KOPT-K1 (cell line): ENCODE results near the gene WWP2.
"Not testable (repeated sequence)": the region's sequence is repeated elsewhere in the genome, so short reads cannot be mapped to it uniquely, and the experiment has no call there.

Source experiments
- H3K27ac ChIP-seq: fragments of 200-600 bp; sonication (generic); 2 replicates; pipeline ENCODE4 v1.5.1; 2016; ENCODE audit warnings: antibody characterized with exemption, mild to moderate bottlenecking, low read depth, low read length; ENCODE audit not compliant: poor library complexity, severe bottlenecking
- H3K36me3 ChIP-seq: fragments of 200-600 bp; sonication (generic); 2 replicates; pipeline ENCODE4 v1.5.1; 2017; ENCODE audit warnings: antibody characterized with exemption, mild to moderate bottlenecking, low read length, moderate library complexity; ENCODE audit not compliant: insufficient read depth
- H3K9me3 ChIP-seq: fragments of 200-600 bp; sonication (generic); 2 replicates; pipeline ENCODE4 v1.5.1; 2017; ENCODE audit warnings: antibody characterized with exemption, low read length, mild to moderate bottlenecking; ENCODE audit not compliant: insufficient read depth, poor library complexity, severe bottlenecking

Gene WWP2

DNA sequence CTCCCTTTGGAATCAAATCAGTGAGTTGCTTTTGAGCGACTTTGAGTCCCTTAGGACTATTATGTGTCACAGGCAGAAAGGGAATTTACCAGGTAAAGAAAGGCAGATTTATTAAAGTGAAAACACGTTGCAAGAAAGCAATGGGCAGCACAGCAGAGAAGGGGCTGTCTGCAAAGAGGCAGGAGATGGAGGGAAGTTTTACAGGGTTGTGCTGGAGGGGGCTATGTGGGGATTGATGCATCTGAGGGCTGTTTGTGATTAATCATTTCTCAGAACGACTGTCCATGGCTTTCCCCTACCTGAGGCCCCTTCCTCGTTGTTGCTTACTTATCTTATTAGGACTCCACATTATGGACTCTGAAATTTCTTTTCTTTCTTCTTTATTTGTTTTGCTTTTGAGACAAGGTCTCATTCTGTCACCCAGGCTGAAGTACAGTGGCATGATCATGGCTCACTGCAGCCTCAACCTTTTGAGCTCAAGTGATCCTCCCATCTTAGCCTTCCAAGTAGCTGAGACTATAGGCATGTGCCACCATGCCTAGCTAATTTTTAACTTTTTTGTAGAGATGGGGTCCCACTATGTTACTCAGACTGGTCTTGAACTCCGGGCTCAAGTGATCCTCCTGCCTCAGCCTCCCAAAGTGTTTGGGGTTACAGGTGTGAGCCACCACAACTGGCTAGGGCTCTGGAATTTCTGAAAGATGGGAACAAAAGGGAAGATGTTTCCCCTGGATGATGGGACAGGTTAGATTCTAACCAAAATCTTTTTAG lies 5.5 kb downstream of the WWP2 start:
- Histone ChIP-seq H3K27ac (no peak overlapping the region), H3K36me3 (no peaks in the 10 kb centered on the region), H3K9me3 (no peaks in the 10 kb centered on the region)

DNA sequence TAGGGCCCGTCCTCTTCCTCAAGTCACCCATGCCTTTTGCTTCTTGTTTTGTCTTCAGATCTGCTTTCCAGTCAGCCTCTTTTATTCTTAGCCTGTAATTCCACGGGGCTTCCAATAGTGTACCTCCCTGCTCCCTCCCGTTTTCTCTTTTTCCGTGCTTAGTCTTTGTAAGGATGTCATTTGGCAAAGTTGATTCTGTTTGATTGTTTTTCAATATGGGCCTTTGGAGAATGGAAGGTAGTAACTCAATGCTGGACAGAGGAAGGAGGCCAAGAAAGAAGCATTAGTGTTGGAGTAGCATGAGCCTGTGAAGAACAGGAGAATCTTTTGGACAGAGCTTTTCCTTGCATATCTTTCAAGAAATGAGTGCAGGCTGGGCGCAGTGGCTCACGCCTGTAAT lies 6.5 kb downstream of the WWP2 start:
- no peaks in the 10 kb centered on the region for H3K36me3 ChIP-seq

DNA sequence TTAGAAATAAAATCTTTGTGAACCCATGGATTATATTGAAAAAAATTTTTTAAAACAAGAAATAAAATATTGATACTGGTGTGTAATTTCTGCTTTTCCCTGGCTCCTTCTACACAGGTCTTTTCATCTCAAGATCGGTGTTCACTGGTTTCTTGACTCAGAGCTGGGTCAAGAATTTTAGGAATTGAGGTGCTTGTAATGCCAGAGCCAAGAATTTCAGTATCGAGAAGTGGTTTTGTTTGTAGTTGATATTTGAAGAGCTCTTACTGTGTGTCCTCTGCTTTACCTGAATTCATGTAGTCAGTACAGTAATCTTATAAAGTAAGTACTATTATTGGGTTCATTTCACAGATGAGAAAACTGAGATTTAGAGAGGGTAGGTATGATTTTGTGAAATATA lies 7.3 kb downstream of the WWP2 start:
- Histone ChIP-seq H3K27ac (no peak overlapping the region), H3K36me3 (no peaks in the 10 kb centered on the region), H3K9me3 (no peaks in the 10 kb centered on the region)

More for the DNA sequence above, 6.5 kb downstream of the WWP2 start:
- H3K27ac ChIP-seq = no peak overlapping the region
- H3K9me3 ChIP-seq = no peaks in the 10 kb centered on the region

DNA sequence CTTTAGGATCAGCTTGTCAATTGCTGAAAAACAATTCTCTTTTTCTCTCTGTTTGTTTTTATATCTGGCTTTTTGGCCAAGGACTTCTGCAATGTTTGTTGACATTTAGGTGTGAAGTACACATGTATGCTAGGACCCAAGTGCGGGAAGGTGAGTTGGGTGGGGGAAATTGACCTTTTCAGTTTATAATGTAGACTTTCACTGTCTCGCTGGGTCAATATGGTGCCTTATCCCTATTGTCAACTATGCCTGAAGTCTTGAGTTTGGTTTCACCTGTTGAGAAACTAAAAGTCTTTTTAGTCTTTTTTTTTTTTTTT lies 9.5 kb downstream of the WWP2 start:
- H3K36me3 ChIP-seq = no peaks in the 10 kb centered on the region; the same call in 1 of the 2 replicates

DNA sequence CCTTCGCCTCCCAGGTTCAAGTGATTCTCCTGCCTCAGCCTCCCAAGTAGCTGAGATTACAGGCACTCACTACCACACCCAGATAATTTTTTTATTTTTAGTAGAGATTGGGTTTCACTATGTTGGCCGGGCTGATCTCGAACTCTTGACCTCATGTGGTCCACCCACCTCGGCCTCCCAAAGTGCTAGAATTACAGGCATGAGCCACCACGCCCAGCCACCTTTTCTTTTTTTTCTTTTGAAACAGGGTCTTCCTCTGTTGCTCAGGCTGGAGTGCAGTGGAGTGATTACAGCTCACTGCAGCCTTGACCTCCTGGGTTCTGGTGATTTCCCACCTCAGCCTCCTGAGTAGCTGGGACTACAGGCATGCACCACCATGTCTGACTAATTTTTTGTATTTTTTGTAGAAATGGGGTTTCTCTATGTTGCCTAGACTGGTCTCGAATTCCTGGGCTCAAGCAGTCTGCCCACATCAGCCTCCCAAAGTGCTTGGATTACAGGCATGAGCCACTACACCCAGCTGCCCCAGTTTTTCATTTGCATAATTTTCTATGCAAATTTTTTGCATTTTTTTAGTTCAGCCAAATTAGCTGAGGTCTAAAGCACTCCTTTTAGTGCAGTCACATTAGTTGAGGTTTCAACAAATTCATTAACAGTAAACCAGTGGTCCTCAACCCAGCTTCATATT lies 11.3 kb downstream of the WWP2 start:
- Histone ChIP-seq H3K9me3 (peaks cover 15% of the 10 kb centered on the region), H3K36me3 (no peaks in the 10 kb centered on the region; the same call in 1 of the 2 replicates), H3K27ac (no peak overlapping the region)

More for the DNA sequence above, 9.5 kb downstream of the WWP2 start:
- H3K9me3 ChIP-seq = peaks cover 15% of the 10 kb centered on the region
- no peak overlapping the region for H3K27ac ChIP-seq

DNA sequence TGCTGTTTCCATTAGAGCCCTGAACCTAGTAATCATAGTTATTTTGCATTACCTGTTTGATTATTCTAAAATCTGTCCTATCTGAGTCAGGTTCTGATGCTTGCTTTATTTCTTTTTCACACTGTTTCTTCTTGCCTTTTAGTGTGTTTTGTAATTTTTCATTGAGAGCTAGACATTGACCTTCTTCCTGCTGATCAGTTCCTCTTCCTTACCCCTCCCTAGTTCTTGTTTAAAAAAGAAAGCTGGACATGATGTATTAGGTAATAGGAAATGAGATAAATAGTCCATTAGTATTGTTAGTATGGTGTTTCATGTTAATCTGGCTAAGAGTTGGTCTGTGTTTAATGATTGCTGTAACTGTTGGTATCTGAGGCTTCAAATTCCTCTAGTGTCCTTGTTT lies 13.4 kb downstream of the WWP2 start:
- no peaks in the 10 kb centered on the region; the same call in 1 of the 2 replicates for H3K36me3 ChIP-seq
- no peak overlapping the region for H3K27ac ChIP-seq
- H3K9me3 ChIP-seq = peaks cover 15% of the 10 kb centered on the region

DNA sequence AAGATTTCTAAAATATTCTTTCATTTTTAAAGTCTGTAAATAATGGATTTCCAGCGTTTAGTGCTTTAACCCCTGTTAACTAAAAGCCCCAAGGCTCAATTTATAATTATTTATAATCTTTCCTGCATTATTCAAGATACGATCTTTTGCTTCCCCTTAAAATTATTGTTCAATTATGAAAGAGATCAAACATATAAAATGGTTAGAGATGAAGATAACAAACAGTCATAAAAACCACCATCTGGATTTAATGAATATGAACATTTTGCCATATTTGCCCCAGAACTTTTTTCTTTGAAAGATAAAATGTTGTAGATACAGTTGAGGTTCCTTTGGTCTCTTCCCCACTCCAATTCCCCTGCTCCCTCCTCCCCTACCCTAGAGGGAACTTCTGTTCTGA lies 17.6 kb downstream of the WWP2 start:
- Histone ChIP-seq H3K9me3 (peaks cover 15% of the 10 kb centered on the region), H3K27ac (no peak overlapping the region), H3K36me3 (no peaks in the 10 kb centered on the region; the same call in 1 of the 2 replicates)

DNA sequence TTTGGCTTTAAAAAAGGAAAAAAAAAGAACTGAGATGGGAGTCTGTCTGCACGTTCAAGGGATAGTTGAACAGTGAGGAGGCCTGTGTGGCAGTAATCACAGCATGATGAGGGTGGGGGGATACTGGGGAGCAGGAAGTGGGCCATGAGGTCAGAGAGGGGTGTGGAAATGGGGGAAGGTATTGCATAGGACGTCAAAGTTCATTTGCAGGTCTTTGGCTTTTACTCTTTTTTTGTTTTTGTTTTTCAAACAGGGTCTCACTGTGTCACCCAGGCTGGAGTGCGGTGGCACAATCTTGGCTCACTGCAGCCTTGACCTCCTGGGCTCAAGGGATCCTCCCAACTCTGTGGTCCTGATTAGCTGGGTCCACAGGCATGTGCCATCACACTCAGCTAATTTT lies 19.0 kb downstream of the WWP2 start:
- H3K27ac ChIP-seq = no peak overlapping the region
- peaks cover 3% of the 10 kb centered on the region for H3K9me3 ChIP-seq
- no peaks in the 10 kb centered on the region; the same call in 1 of the 2 replicates for H3K36me3 ChIP-seq

DNA sequence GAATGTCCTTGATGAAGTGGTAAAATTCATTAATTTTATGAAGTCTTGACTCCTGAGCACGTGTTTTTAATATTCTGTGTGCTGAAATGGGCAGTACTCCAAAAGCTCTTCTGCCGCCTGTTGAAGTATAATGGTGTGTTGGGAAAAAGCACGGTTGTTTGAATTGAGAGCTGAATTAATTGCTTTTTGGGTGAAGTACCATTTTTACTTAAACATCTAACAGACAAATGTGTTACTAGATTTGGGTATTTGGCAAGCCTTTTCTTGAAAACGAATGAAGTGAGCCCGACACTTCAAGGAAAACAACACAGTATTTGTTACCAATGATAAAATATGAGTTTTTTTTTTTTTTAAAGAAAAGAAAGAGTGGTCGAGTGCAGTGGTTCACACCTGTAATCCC lies 22.5 kb downstream of the WWP2 start:
- H3K36me3 ChIP-seq = peaks cover 20% of the 10 kb centered on the region; the same call in 1 of the 2 replicates
- H3K9me3 ChIP-seq = no peaks in the 10 kb centered on the region
- no peak overlapping the region for H3K27ac ChIP-seq

DNA sequence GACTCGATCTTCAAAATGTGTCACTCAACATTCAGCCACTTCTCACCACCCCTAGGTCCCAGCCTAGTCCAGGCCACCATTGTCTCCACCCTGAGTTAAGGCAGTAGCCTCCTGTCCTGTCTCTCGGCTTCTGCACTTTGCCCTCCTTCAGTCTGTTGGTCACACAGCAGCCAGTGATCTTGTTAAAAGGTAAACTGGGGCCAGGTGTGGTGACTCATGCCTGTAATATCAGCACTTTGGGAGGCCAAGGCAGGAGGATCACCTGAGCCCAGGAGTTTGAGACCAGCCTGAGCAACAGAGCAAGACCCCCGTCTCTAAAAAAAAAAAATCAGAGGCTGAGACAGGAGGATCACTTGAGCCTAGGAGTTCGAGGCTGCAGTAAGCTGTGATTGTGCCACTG lies 25.8 kb downstream of the WWP2 start:
- no peak overlapping the region for H3K27ac ChIP-seq
- H3K9me3 ChIP-seq = no peaks in the 10 kb centered on the region
- peaks cover 26% of the 10 kb centered on the region; the same call in 1 of the 2 replicates for H3K36me3 ChIP-seq

DNA sequence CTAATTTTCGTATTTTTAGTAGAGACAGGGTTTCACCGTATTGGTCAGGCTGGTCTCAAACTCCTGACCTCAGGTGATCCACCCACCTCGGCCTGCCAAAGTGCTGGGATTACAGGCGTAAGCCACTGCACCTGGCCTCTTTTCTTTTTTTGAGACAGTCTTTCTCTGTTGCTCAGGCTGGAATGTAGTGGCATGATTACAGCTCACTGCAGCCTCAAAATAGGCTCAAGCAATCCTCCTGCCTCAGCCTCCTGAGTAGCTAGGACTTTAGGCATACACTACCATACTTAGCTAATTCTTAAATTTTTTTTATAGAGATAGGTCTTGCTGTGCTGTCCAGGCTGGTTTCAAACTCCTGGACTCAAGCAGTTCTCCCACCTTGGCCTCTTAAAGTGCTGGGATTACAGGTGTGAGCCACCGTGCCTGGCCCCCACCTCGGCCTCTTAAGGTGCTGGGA lies 29.3 kb downstream of the WWP2 start:
- not testable (repeated sequence) for H3K9me3 ChIP-seq, H3K27ac ChIP-seq
- H3K36me3 ChIP-seq = peaks cover 26% of the 10 kb centered on the region; the same call in 1 of the 2 replicates

DNA sequence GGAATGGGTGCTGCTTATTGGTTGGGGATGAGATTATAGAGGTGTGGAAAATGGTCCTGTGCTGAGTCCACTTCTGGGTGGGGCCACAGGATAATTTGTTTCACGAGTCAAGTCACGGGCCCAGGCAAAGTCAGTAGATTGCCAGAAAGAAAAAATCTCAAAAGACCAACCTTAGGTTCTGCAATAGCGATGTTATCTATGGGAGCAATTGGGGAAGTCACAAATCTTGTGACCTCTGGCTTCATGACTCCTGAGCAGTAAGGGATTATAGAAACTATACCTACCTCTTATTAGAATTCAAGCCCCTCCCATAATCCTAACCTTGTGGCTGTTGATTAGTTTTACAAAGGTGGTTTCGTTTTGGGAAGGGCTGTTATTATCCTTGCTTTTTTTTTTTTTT lies 31.4 kb downstream of the WWP2 start:
- Histone ChIP-seq H3K27ac (no peak overlapping the region), H3K9me3 (no peaks in the 10 kb centered on the region), H3K36me3 (peaks cover 11% of the 10 kb centered on the region; the same call in 1 of the 2 replicates)

DNA sequence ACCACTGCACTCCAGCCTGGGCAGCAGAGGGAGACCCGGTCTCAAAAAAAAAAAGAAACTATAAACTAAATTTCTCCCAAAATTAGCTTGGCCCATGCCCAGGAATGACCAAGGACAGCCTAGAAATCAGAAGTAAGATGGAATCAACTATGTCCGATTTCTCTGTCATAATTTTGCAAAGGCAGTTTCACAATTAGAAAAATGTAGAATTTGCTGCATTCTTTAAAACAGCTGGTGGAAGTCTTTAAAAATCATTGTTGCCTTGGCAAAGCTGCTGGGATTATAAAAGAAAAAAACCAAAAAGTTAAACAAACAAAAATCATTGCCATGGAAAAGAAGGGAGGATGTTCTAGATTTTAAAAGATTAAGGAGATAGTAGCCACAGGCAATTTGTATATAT lies 32.4 kb downstream of the WWP2 start:
- Histone ChIP-seq H3K36me3 (peaks cover 16% of the 10 kb centered on the region; the same call in 1 of the 2 replicates), H3K9me3 (no peaks in the 10 kb centered on the region)

DNA sequence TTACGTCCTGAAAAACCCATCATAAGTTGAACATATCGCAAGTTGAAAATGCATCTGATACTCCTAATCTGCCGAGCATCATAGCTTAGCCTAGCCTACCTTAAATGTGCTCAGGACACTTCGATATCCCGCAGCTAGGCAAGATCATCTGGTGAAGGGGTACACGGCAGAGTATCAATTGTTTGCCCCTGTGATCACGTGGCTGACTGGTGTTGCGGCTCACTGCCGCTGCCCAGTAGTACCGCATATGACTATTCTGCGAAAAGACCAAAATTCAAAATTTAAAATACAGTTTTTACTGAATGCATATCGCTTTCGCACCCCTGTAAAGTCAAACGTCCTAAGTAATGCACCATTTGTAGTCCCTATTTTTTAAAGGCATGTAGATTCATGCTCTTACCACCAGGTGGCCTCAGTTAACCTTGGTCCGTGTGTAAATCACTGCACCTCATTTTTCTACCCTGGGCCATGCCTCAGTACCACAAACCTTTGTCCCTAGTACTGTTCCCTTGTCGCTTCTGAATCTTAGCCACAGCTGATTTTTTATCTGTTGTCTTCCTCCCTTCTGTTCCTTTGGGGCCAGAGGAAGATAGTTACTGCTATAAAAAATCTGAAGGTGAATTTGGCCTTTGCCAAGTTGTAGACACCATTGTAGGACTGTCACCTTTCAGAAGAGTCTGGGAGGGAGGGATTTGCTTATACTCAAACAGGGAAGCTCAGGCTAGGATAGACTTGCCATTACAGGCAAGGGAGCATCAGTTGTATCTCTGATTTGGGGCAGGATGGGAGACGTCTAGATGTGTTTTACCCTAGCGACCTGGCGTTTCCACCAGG lies 34.4 kb downstream of the WWP2 start:
- no peak overlapping the region for H3K27ac ChIP-seq
- H3K36me3 ChIP-seq = peaks cover 15% of the 10 kb centered on the region; the same call in 1 of the 2 replicates
- no peaks in the 10 kb centered on the region for H3K9me3 ChIP-seq

More for the DNA sequence above, 32.4 kb downstream of the WWP2 start:
- no peak overlapping the region for H3K27ac ChIP-seq

DNA sequence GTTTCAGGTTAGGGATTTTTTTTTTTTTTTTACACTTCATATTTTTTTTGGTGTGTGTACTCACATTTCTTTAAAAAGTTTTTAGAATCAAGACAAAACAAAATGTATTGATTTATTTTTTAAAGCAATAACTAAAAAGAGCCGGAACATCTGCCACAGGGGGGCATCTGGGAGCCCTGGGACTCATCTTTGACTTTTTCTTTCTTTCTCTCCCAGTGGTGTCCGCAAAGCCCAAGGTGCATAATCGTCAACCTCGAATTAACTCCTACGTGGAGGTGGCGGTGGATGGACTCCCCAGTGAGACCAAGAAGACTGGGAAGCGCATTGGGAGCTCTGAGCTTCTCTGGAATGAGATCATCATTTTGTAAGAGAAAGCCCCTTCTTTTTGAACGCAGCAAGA lies 36.3 kb downstream of the WWP2 start:
- H3K27ac ChIP-seq = no peak overlapping the region
- no peaks in the 10 kb centered on the region for H3K9me3 ChIP-seq
- H3K36me3 ChIP-seq = peaks cover 15% of the 10 kb centered on the region; the same call in 1 of the 2 replicates
